ENCODE measurements around the gene PTGDR2.
A peak's percentile ranks its signal among the peaks of the same experiment; 100 is the strongest.

PTGDR2 gene

DNA sequence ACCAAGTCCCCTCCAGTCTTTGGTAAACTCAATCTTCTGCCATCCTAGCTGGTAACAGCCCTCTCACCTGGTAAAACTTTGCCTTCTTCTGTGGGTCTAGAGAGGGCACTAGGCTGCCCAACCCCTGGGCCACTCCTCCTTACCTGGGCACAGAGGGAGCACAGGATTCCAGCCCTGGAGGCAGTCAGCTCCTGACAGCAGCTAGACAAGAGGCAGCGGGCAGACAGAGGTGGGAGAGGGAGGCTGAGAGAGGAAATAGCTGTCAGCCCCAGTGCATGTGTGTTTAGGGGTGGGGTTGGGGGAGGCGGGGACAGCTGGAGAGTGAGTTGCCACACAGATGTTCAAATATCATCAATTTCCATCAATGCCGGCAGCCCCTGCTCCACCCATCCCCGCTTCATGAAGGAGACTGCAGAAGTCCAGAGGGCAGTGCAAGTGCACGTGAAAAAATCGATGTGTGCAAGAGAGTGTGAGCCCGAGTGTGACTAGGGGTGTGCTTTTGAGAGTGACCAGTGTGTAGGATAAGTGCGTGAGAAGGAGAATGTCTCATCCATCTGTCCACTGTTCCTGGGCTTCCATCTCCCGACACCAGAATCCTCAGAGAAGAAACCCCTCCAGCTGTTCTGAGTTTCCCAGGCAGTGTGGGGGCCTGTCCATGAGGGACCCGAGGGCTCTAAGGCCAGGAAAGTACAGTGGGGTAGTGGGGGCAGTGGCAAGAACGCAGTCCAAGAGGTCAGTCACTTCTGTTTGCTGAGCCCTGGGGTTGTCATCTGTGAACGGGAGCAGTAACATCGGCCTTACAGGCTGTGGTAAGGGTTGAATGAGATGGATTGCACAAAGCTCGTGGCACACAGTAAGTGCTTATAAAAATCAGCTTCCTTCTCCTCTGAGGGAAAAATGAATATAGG lies at the start of gene PTGDR2:
TSS of gene PTGDR2 (minus strand) at position 225 of the 908 bp plus-strand sequence. CDS start 2,228 bp downstream, outside the sequence.
- H3K27ac ChIP-seq: no peak within 1 kb of the TSS
- TF ChIP-seq ZFX (IDR thresholded peaks at IDR 0.05) (no peak), CTCF (conservative IDR thresholded peaks at IDR 0.05) (no peak)

DNA sequence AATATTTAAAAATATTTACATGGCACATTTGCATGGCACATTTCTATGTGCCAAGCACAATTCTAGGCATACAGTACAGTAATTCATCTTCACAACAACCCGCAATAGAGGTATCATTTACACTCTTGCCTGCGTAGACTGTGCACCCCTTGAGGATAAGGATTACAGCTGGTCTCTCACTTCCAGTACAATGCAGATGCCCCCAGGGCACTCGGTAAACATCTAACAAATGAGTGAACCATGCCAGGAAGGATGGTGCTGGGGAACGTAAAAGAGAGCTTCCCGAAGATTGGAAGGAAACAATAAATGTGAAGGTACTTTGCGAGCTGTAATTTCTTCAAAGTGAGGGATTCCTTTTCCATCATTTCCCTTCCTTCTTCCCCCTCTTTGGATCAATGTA lies 49.3 kb upstream of the PTGDR2 start:
- peak overlapping the region; percentile 99; the same call in 1 of the 2 replicates for H3K27ac ChIP-seq
- TF ChIP-seq ZFX (IDR thresholded peaks at IDR 0.05) (no peak), CTCF (conservative IDR thresholded peaks at IDR 0.05) (no peak)

DNA sequence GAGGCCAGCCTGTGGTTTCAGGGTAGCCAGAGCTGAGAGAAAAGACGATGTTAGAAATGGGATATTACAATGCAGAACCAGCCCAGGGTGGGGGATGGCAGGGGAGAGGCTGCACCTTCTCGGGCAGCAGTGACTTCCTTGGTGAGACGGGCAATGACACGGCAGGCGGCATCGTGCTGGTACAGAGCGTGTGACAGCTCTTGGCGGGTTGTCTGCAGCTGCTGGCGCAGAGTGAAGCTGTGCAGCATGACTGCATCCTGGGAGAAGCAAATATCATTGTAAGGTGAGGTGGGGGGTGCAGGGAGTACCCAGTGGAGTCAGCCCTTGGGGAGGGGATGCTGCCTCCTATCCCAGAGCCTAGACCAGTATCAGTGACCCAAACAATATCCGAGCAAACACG lies 46.9 kb upstream of the PTGDR2 start:
- no peak overlapping the region for H3K27ac ChIP-seq
- no peak for TF ChIP-seq CTCF (conservative IDR thresholded peaks at IDR 0.05)
- TF ChIP-seq ZFX (IDR thresholded peaks at IDR 0.05): no peak

DNA sequence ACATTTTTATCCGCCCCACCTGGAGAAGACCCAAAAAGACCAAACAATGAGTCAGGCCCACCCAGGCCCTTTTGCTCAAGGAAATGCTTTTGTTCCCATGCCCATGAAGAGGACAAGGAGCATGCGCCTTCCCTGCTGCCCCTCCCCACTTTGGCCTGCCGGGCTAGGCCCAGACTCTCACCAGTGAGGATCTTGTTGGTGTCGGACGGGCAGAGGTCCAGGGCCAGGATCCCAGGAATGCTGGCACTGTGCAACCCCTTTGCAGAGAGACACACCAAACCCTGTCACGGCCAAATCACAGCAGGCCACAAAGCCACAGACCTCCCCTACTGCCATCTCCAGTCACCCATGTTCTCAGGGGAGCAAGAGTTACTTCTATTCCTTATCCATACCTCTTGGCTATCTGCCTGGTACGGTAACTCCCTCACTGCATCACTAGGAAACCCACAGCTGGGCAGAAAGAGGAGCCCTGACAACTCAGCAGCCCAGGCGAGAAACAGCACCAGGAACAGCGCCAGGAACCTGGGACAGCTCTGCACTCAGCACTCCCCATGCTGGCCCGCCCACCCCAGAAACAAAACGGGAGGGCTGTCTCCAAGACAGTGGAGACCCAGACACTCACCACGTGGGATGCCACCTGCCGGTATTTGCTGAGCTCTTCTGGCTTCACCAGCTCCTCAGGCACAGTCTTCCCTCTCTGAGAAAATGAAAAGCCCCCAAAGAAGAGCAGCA lies 45.1 kb upstream of the PTGDR2 start:
- TF ChIP-seq CTCF (conservative IDR thresholded peaks at IDR 0.05) (no peak), ZFX (IDR thresholded peaks at IDR 0.05) (no peak)
- no peak overlapping the region for H3K27ac ChIP-seq

- H3K27ac ChIP-seq: no peak overlapping the region
- no peak for TF ChIP-seq CTCF (conservative IDR thresholded peaks at IDR 0.05)
- TF ChIP-seq ZFX (IDR thresholded peaks at IDR 0.05): no peak
Measured at GRCh38 chr11:60899977-60900376, 44.2 kb upstream of the PTGDR2 start.

- H3K27ac ChIP-seq: no peak overlapping the region
- peak; percentile 97 for TF ChIP-seq CTCF (conservative IDR thresholded peaks at IDR 0.05)
- TF ChIP-seq ZFX (IDR thresholded peaks at IDR 0.05): no peak
Measured at GRCh38 chr11:60899046-60899936, 43.5 kb upstream of the PTGDR2 start.

Measured in C4-2B (cell line).